Right renal cortex interstitium (tissue), 3 donors: ENCODE data around the gene ATF7IP2. TPM values are rescaled to one million over a fixed set of nuclear protein-coding genes. Genes with fewer than 3 reads are reported as not detected.
"Not testable (repeated sequence)": the region's sequence is repeated elsewhere in the genome, so short reads cannot be mapped to it uniquely, and the experiment has no call there.

ENCODE experiments used
- DNase-seq, 3 donors: peaks; one replicate each; pipeline ENCODE4 v3.0.0-alpha.2; 2013; ENCODE audit warnings: low read depth in 3 of 3, low spot score in 2 of 3
- polyA plus RNA-seq, 3 donors: library from polyadenylated mRNA; unstranded; fragments of 120-200 nt; gene quantifications; one replicate each; pipeline ENCODE4 v1.2.1, GENCODE V29; 2013; ENCODE audit not compliant: insufficient read length in 3 of 3

ATF7IP2 gene
- 10 to 100 TPM; 19.3 to 21.5 (median 19.3) TPM for polyA plus RNA-seq

GRCh38 chr16:10385725-10386516 lies at the start of gene ATF7IP2:
ATF7IP2 (plus strand) TSS chr16:10386061; CDS start chr16:10430621, 44,560 bp downstream.
- peak; percentile 61 to 79 (median 72) for DNase-seq

- DNase-seq: no peak
Measured at GRCh38 chr16:10338426-10338825, 47.4 kb upstream of the ATF7IP2 start.

- DNase-seq: no peak
Measured at GRCh38 chr16:10339777-10340732, 45.8 kb upstream of the ATF7IP2 start.

GRCh38 chr16:10343124-10343760 lies 42.6 kb upstream of the ATF7IP2 start:
- DNase-seq: no peak

- DNase-seq: not testable (repeated sequence)
Measured at GRCh38 chr16:10344699-10345098, 41.2 kb upstream of the ATF7IP2 start.

GRCh38 chr16:10345629-10346028 lies 40.2 kb upstream of the ATF7IP2 start:
- DNase-seq: no peak

GRCh38 chr16:10349851-10350250 lies 36.0 kb upstream of the ATF7IP2 start:
- DNase-seq: no peak

- no peak for DNase-seq
Measured at GRCh38 chr16:10352262-10352661, 33.6 kb upstream of the ATF7IP2 start.

GRCh38 chr16:10355589-10355988 lies 30.3 kb upstream of the ATF7IP2 start:
- no peak for DNase-seq

- DNase-seq: no peak
Measured at GRCh38 chr16:10356870-10357842, 28.7 kb upstream of the ATF7IP2 start.

- DNase-seq: not testable (repeated sequence)
Measured at GRCh38 chr16:10361747-10362076, 24.1 kb upstream of the ATF7IP2 start.

GRCh38 chr16:10362077-10362863 lies 23.6 kb upstream of the ATF7IP2 start:
- DNase-seq: no peak

- not testable (repeated sequence) for DNase-seq
Measured at GRCh38 chr16:10362864-10363197, 23.0 kb upstream of the ATF7IP2 start.

- not testable (repeated sequence) for DNase-seq
Measured at GRCh38 chr16:10366619-10367018, 19.2 kb upstream of the ATF7IP2 start.

GRCh38 chr16:10367616-10368188 lies 18.2 kb upstream of the ATF7IP2 start:
- no peak for DNase-seq

GRCh38 chr16:10368969-10369551 lies 16.8 kb upstream of the ATF7IP2 start:
- DNase-seq: no peak

- no peak for DNase-seq
Measured at GRCh38 chr16:10370096-10370726, 15.7 kb upstream of the ATF7IP2 start.

- no peak for DNase-seq
Measured at GRCh38 chr16:10371592-10371991, 14.3 kb upstream of the ATF7IP2 start.
